Vagina (tissue), 2 donors: ENCODE measurements around the gene LIPE.

ENCODE experiments used
- POLR2A ChIP-seq, 2 donors: fragments of 450-650 bp; IDR thresholded peaks; one replicate each; pipeline ENCODE4 v1.6.1; 2017; ENCODE audit warnings: antibody characterized with exemption in 2 of 2, mild to moderate bottlenecking in 2 of 2, moderate library complexity in 2 of 2
- POLR2AphosphoS5 ChIP-seq, 2 donors: sonication (generic); formaldehyde crosslinking; IDR thresholded peaks; one replicate each; pipeline ENCODE4 v1.9.0; 2017; ENCODE audit warnings: antibody characterized with exemption in 2 of 2, mild to moderate bottlenecking in 2 of 2, low read depth in 1 of 2; ENCODE audit not compliant: insufficient read depth in 1 of 2

- no peak for TF ChIP-seq POLR2AphosphoS5 (IDR thresholded peaks at IDR 0.05; ENCODE audit: insufficient read depth in 1 of 2, low read depth in 1 of 2)
- no peak for TF ChIP-seq POLR2A (IDR thresholded peaks at IDR 0.05)
Observed at GRCh38 chr19:42459926-42460325, 32.7 kb upstream of the LIPE start.
